A549 (cell line): ENCODE results near the gene FREM1.

ENCODE experiments used
- MAFK ChIP-seq: fragments of 450-650 bp; IDR thresholded peaks from 2 replicates; pipeline ENCODE4 v1.6.1; 2014; ENCODE audit not compliant: partially characterized antibody
- TF ChIP-seq, protein P1 (sequence below): fragments of >200 bp; sonication (Bioruptor Twin); formaldehyde crosslinking; IDR thresholded peaks from 3 replicates; pipeline ENCODE4 v1.5.1; 2016

DNA sequence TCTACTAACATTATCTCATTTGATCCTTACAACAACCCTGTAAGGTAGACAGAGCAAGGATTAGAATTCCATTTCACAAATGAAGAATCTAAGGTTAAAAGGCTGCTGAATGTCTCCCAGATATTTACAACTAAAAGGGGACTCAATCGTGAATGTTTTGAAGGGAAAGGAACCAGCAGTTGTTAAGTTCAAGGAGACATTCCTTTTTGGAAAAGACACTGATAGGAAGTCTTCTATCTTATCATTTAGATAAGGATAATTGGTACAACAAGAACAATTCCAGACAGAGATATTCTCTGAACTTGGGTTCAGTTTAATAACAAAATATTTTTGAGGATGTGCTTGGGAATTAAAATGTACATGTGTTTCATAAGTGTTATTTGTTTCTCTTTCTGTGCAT is 150.2 kb downstream of the FREM1 start:
- TF ChIP-seq, protein P1, sequence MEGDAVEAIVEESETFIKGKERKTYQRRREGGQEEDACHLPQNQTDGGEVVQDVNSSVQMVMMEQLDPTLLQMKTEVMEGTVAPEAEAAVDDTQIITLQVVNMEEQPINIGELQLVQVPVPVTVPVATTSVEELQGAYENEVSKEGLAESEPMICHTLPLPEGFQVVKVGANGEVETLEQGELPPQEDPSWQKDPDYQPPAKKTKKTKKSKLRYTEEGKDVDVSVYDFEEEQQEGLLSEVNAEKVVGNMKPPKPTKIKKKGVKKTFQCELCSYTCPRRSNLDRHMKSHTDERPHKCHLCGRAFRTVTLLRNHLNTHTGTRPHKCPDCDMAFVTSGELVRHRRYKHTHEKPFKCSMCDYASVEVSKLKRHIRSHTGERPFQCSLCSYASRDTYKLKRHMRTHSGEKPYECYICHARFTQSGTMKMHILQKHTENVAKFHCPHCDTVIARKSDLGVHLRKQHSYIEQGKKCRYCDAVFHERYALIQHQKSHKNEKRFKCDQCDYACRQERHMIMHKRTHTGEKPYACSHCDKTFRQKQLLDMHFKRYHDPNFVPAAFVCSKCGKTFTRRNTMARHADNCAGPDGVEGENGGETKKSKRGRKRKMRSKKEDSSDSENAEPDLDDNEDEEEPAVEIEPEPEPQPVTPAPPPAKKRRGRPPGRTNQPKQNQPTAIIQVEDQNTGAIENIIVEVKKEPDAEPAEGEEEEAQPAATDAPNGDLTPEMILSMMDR = no peak
- no peak for TF ChIP-seq MAFK
